HG03095 (cell line): ENCODE results near the gene ZFAND2B.
"Not testable (repeated sequence)": the region's sequence is repeated elsewhere in the genome, so short reads cannot be mapped to it uniquely, and the experiment has no call there.

Source experiments
- ATAC-seq: cut with Tn5 transposase; IDR thresholded peaks from one replicate; pipeline ENCODE4 v1.9.1; 2021; ENCODE audit warnings: moderate library complexity; ENCODE audit not compliant: unreplicated experiment

The ZFAND2B gene

GRCh38 chr2:219250049-219250781 lies 43.6 kb downstream of the ZFAND2B start:
- no peak for ATAC-seq

- no peak for ATAC-seq
Observed at GRCh38 chr2:219251656-219252055, 45.1 kb downstream of the ZFAND2B start.

GRCh38 chr2:219252084-219252483 lies 45.5 kb downstream of the ZFAND2B start:
- no peak for ATAC-seq

- ATAC-seq = no peak
Observed at GRCh38 chr2:219252570-219252899, 46.0 kb downstream of the ZFAND2B start.

GRCh38 chr2:219252900-219253752 lies 46.5 kb downstream of the ZFAND2B start, which contains the start of gene TUBA4B:
TUBA4B (plus strand) TSS chr2:219253243; CDS start chr2:219253408, 165 bp downstream.
- peak; percentile 22 for ATAC-seq

- ATAC-seq = peak; percentile 59
Observed at GRCh38 chr2:219253753-219254589, 47.4 kb downstream of the ZFAND2B start, which contains the start of gene TUBA4A. TUBA4A (minus strand) TSS chr2:219253918; CDS start chr2:219253858, 60 bp downstream.

- ATAC-seq = peak; percentile 23
Observed at GRCh38 chr2:219254590-219255201, 48.1 kb downstream of the ZFAND2B start.

GRCh38 chr2:219258942-219259341 lies 52.4 kb downstream of the ZFAND2B start:
- ATAC-seq = not testable (repeated sequence)
